ENCODE results near the gene MN1. TPM values are rescaled to one million over a fixed set of nuclear protein-coding genes. Genes with fewer than 3 reads are reported as not detected.

MN1 gene
- polyA plus RNA-seq, 3 donors: 0.38 to 3.8 (median 3.7) TPM

GRCh38 chr22:27730641-27731433, 70.7 kb downstream of the MN1 start:
- 83 to 93% (median 89%) methylated on average over 9 of the region's 9 CpGs for WGBS, 3 donors
- H3K27ac ChIP-seq (ENCODE audit: low read depth, low read length): no peak overlapping the region

DNA sequence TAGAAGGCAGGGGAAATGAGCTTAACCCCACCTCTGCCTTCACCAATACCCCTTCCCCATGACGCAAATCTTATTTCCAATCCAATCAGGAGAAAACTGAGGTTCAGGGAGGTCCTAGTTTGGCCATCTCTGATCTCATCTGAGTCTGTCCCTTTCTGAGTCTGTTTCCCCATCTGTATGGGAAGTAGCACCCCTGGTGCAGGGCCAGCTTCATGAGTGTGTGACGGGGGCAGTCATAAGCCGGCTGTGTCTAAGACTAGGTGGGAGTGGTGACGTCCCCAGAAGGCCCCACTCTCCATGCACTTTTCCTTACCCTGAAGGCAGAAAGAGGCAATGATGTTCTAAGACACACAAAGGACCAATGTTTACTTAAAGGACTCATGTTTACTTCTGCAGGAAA, 72.3 kb downstream of the MN1 start:
- H3K27ac ChIP-seq (ENCODE audit: low read depth, low read length): no peak overlapping the region
- WGBS, 3 donors: 82 to 98% (median 84%) methylated on average over 4 of the region's 4 CpGs

GRCh38 chr22:27727673-27728451, 73.7 kb downstream of the MN1 start:
- WGBS, 3 donors: 82 to 88% (median 86%) methylated on average over 4 of the region's 4 CpGs
- H3K27ac ChIP-seq (ENCODE audit: low read depth, low read length): no peak overlapping the region

DNA sequence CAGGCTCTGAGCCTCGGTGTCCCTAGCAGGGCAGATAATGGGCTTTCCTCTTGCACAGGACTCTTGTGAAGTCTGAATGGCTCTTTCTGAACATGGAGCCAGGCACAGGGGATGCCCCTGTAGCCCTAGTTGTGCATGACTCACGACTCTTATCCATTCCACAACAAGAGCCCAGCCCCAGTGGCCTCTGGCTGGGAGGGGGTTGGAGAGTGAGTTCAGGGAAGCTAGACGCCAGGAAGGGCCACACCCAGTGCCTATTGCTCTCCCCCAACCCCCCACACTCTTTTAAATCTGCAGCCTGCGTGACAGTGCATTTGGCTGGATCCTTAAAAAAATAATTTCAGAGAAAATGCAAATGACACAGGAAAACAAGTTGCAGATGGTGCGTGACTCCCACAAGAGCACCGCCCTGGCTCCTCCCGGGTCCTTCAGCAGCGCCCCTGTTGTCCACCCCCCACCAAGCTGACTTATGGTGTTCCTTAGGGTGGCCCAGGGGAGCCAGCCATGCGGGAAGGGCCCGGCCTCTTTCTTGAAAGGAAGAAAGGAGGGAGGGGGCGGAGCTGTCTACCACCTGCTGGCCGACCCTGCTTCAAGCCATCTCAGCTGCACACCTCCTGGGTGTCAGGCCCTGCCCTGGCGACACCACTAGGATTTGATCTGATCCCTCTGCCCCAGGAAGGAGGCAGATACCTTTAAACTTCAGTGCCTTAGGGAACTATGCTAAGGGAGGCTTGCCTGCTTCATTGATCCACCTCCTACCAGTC, 74.7 kb downstream of the MN1 start:
- H3K27ac ChIP-seq (ENCODE audit: low read depth, low read length): no peak overlapping the region
- WGBS, 3 donors: 28 to 71% (median 31%) methylated on average over 13 of the region's 13 CpGs

GRCh38 chr22:27726331-27726685, 75.2 kb downstream of the MN1 start:
- no peak overlapping the region for H3K27ac ChIP-seq (ENCODE audit: low read depth, low read length)
- 31 to 69% (median 49%) methylated on average over 5 of the region's 5 CpGs for WGBS, 3 donors

DNA sequence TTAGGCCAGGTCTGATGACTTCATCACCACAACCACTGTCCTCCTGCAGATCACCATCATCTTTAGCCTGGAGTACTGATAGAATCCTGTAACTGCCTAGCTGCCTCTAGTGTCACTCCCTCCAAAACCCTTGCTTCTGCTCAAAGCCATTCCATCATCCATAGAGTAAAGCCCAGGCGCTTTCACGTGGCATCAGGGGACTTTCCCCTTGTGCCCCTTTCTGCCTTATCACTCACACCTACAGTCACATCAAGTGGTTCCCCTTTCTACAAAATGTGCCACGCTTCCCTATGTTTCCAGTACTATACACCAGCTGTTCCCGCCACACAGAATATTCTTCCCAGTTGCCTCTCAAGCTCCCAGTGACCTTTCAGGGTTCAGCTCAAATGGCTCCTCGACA, 75.9 kb downstream of the MN1 start:
- no peak overlapping the region for H3K27ac ChIP-seq (ENCODE audit: low read depth, low read length)
- 81 to 87% (median 81%) methylated on average over 5 of the region's 5 CpGs for WGBS, 3 donors

DNA sequence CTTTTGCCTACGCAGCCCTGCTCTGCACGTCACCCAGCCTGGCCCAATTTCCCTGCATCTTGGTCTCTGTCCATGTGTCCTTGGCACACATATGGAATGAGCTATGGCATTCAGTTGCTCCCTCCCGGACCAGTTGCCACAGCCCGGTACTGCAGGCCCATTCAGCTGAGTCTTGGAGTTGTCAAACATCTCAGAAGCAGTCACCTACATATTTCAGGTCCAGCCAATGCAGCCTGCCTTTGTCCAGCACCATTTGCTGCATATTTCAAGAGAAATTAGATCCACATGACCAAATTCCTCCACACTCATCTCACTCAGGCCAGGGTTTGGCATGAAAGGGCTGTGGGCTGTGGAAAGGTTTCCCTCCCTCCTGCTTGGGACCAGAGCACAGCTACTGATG, 76.8 kb downstream of the MN1 start:
- WGBS, 3 donors: 78 to 92% (median 88%) methylated on average over 4 of the region's 4 CpGs
- H3K27ac ChIP-seq (ENCODE audit: low read depth, low read length): no peak overlapping the region

DNA sequence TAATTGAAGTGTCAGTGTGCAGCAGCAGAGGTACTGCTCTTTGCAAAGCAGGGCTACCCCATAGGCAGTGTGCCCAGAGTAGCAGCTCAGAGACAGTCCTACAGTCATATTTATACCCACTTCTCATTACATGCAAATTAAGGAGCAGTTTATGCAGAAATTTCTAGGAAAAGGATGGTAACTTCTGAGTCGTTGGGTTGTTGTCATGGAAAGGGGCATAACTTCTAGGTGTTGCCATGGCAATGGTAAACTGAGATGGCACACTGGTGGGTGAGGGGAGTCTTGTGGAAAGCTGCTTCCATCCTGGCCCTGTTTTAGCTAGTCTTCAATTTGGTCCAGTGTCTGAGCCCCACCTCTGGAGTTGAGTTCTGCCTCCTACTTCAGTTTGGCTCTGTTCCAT, 77.4 kb downstream of the MN1 start:
- H3K27ac ChIP-seq (ENCODE audit: low read depth, low read length): no peak overlapping the region
- WGBS, 3 donors: 73 to 91% (median 79%) methylated on average over 1 of the region's 1 CpG

DNA sequence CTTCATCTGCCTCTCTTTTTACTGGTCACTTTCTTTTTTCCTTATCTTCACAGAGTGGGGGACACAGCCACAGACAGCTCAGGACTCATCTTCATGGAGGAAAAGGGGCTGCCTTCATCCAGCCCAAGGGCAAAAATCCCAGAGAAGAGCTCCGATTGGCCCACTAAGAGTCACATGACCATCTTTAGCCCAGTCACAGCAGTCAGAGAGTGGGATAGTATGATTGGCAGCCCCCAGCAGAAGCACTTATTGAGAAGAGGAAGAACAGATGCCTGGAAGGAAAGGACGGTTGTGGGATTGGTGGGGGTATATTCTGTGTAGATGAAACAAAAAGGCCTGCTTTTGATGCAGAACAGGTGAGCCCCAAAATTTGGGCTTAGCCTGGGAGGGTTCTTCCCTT, 77.8 kb downstream of the MN1 start:
- no peak overlapping the region for H3K27ac ChIP-seq (ENCODE audit: low read depth, low read length)
- 76 to 89% (median 82%) methylated on average over 2 of the region's 2 CpGs for WGBS, 3 donors

DNA sequence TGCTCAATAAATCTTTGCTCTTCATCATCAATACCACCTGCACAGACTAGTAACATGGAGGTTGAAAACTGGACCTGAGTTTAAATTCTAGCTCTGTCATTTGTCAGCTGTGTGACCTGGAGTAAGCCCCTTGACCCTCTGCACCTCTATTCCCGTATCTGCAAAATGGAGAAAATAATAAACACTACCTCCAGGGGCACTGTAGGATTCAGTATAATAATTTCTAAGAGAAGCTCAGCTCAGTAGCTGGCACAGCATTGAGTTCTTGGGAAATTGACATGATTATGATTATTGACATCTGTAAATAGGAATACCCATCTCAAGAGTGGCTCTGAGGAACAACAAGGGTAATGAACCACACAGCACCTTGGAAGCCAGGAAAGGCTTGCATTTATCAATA, 78.4 kb downstream of the MN1 start:
- 26 to 46% (median 27%) methylated on average over 1 of the region's 1 CpG for WGBS, 3 donors
- H3K27ac ChIP-seq (ENCODE audit: low read depth, low read length): no peak overlapping the region

DNA sequence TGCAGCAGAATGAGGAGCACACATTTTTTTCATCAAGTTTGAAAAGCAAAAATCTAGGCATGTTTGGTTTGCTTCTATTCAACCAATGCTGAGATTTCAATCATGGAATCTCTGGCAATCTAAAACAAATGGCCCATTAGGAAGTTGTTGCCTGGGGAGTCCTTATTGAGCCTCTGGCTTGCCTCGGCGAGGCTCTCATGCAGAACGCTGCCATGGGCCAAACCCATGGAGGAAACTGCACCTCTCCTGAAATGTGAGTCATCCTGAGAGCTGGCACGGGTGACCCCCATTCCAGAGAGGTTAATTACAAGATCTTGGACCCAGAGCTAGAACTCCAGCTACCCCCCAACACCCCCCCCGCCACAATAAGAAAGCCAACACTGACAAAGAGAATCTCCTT, 80.7 kb downstream of the MN1 start:
- WGBS, 3 donors: 68 to 73% (median 70%) methylated on average over 5 of the region's 5 CpGs
- no peak overlapping the region for H3K27ac ChIP-seq (ENCODE audit: low read depth, low read length)

DNA sequence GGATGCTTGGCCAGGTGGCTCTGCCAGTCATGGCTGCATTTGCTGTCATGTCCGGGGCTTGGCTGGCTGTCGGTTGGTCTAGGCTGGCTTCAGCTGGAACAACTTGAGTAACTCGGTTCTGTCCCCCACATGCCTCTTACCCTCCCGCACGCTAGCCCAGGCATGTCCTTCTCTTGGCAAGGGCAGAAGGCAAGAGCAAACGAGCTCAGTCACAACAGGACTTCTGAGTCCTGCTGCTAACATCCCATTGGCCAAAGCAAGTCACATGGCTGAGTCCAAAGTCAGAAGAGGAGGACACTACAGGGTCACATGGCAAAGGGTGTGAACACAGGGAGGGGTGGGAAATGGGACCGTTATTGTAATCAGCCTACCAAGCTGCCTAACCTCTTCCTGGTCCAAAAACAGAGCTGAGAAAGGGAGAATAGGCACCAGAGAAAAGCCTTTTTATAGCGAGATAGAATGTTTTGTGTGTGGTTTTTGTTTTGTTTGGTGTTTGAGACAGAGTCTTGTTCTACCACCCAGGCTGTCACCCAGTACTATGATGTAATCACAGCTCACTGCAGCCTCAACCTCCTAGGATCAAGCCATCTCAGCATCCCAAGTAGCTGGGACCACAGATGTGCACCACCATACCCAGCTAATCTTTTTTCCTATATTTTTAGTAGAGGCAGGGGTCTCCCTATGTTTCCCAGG, 81.9 kb downstream of the MN1 start:
- 47 to 60% (median 55%) methylated on average over 8 of the region's 8 CpGs for WGBS, 3 donors
- H3K27ac ChIP-seq (ENCODE audit: low read depth, low read length): no peak overlapping the region

GRCh38 chr22:27719036-27719347, 82.6 kb downstream of the MN1 start:
- H3K27ac ChIP-seq (ENCODE audit: low read depth, low read length): no peak overlapping the region
- 31 to 77% (median 69%) methylated on average over 3 of the region's 3 CpGs for WGBS, 3 donors

DNA sequence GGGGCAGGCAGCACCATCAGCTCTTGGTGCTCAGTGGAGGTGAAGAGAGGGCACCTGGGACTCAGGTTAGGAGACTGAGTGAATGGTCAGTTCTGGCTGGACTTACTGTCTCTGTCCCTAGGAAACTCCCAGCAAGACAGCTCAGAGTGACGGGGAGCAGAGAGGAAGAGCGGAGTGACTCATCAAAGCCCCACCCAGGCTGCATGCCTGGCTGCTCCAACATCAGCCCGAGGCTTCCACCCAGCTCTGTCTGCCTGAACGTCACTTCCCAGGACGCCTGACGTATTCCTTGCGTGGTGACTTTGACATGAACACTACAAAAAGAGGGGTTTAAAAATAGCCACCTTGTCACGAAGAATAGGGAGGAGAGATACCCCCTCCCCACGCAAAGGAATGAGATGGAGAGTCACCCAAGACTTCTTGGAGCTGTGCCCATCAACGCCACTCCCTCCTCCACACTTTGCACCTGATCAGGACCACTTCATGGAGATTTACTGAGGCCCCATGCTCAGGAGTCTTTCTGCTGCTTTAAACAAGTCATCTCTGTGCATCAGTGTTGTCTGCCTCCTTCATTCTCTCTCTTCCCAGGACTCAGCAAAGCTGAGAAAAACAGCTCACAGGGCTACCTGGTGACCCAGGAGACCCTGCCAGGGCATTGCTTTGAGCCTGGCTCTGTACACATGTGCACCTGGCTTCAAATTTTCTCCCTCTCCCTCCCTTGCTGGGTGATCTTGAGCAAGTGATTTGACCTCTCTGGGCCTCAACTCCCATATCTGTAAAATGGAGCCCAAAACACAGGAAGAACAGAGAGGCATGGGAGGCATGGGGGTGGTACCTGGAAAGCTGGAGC, 83.1 kb downstream of the MN1 start:
- WGBS, 3 donors: 29 to 36% (median 34%) methylated on average over 10 of the region's 10 CpGs
- H3K27ac ChIP-seq (ENCODE audit: low read depth, low read length): no peak overlapping the region

- H3K27ac ChIP-seq (ENCODE audit: low read depth, low read length): no peak overlapping the region
- WGBS, 3 donors: 69 to 87% (median 82%) methylated on average over 9 of the region's 9 CpGs
These were observed 84.5 kb downstream of the MN1 start for GRCh38 chr22:27717094-27717493.

DNA sequence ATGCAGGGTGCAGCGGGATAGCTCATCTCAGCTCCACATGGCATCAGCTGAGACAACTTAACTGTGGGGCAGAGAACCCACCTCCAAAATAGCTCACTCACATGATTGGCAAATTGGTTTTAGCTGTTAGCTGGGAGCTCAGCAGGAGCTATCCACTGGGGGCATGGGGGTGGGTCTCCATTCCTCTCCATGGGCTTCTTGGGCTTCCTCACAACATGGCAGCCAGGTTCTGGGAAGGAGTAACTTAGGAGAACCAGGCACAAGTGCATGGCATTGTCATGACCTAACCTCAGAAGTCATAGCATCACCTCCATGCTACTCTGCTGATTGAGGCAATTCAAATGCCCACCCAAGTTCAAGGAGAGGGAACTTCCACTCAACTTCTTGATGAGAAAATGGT, 85.5 kb downstream of the MN1 start:
- H3K27ac ChIP-seq (ENCODE audit: low read depth, low read length): no peak overlapping the region
- WGBS, 3 donors: 93 to 98% (median 97%) methylated on average over 1 of the region's 1 CpG

GRCh38 chr22:27715106-27715505, 86.5 kb downstream of the MN1 start:
- 60 to 77% (median 65%) methylated on average over 10 of the region's 10 CpGs for WGBS, 3 donors
- H3K27ac ChIP-seq (ENCODE audit: low read depth, low read length): no peak overlapping the region

- H3K27ac ChIP-seq (ENCODE audit: low read depth, low read length): no peak overlapping the region
- 55 to 68% (median 62%) methylated on average over 6 of the region's 6 CpGs for WGBS, 3 donors
These were observed 87.5 kb downstream of the MN1 start for GRCh38 chr22:27714068-27714467.

All from adipose tissue (tissue), 3 donors.